ENCODE results near the gene LTO1. TPM values are rescaled to one million over a fixed set of nuclear protein-coding genes. Genes with fewer than 3 reads are reported as not detected.

LTO1 gene
- polyA plus RNA-seq, 1 donor = 19.9 TPM

- no peak for DNase-seq (ENCODE audit: low read depth)
Observed at GRCh38 chr11:69657911-69658625, 17.1 kb downstream of the LTO1 start.

GRCh38 chr11:69657456-69657910, 17.7 kb downstream of the LTO1 start:
- no peak for DNase-seq (ENCODE audit: low read depth)

- no peak for DNase-seq (ENCODE audit: low read depth)
Observed at GRCh38 chr11:69656536-69657455, 18.4 kb downstream of the LTO1 start.

GRCh38 chr11:69655479-69656428, 19.4 kb downstream of the LTO1 start:
- no peak for DNase-seq (ENCODE audit: low read depth)

DNA sequence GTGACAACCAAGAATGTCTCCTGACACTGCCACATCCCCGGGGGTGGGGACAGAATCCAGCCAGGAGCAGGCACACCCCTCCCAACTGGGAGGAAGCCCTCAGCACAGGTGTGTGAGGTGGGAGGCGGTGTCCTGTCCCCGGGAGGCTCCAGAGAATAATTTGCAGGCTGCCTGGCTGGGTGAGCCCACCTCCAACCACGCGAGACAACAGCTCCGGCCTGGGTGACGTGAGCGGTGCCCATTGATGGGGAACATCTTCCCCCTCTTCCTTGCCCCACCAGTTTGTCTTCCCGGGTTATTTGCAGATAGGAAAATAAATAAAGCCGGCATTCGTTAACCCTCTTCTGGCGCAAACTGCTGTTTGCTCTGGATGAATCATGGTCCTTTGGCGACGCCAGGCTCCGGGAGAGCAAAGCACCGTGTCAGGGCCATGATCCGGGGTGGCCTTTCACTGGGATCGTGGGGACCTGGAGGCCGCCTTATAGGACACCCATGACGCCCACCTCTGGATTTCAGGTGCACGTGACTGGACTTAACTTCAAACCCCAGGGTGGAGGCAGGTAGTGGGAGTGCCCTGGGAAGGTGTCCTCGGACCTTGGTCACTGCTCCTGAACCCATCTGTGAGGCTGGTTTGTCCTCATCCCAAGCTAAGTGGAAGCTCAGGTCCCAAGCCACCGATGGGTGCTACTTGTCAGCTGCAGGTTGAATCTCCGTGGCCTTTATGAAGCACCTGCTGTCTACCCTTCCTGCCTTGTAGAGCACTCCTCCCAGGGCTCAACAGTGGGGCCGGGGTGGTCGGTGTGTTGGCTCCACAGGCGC, 20.3 kb downstream of the LTO1 start:
- no peak for DNase-seq (ENCODE audit: low read depth)

GRCh38 chr11:69654001-69654659, 21.0 kb downstream of the LTO1 start:
- DNase-seq (ENCODE audit: low read depth) = no peak

DNA sequence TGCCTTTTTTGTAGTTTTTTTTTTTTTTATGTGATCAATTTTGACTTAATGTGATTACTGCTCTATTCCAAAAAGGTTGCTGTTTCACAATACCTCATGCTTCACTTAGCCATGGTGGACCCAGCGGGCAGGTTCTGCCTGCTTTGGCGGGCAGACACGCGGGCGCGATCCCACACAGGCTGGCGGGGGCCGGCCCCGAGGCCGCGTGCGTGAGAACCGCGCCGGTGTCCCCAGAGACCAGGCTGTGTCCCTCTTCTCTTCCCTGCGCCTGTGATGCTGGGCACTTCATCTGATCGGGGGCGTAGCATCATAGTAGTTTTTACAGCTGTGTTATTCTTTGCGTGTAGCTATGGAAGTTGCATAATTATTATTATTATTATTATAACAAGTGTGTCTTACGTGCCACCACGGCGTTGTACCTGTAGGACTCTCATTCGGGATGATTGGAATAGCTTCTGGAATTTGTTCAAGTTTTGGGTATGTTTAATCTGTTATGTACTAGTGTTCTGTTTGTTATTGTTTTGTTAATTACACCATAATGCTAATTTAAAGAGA, 21.7 kb downstream of the LTO1 start:
- no peak for DNase-seq (ENCODE audit: low read depth)

DNA sequence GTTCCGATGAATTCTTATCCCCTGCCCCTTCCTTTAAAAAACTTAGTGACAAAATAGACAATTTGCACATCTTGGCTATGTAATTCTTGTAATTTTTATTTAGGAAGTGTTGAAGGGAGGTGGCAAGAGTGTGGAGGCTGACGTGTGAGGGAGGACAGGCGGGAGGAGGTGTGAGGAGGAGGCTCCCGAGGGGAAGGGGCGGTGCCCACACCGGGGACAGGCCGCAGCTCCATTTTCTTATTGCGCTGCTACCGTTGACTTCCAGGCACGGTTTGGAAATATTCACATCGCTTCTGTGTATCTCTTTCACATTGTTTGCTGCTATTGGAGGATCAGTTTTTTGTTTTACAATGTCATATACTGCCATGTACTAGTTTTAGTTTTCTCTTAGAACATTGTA, 22.2 kb downstream of the LTO1 start:
- DNase-seq (ENCODE audit: low read depth) = no peak

- DNase-seq (ENCODE audit: low read depth) = no peak
Observed at GRCh38 chr11:69651834-69652620, 23.1 kb downstream of the LTO1 start.

DNA sequence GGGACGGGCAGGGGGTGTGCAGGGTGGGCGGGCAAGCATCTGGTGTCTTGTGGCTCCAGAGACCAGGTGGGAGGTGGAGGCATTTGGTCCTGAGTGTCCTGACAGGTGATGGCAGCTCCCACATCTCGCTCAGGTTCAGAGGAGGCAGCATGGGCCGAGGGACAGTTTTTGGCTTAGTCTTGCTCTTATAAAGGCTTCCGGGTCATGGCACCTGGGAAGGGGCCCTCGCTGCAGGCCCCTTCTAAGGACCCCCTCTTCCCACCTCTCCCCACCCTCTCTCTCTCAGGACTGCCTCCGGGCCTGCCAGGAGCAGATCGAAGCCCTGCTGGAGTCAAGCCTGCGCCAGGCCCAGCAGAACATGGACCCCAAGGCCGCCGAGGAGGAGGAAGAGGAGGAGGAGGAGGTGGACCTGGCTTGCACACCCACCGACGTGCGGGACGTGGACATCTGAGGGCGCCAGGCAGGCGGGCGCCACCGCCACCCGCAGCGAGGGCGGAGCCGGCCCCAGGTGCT, 24.3 kb downstream of the LTO1 start:
- no peak for DNase-seq (ENCODE audit: low read depth)

DNA sequence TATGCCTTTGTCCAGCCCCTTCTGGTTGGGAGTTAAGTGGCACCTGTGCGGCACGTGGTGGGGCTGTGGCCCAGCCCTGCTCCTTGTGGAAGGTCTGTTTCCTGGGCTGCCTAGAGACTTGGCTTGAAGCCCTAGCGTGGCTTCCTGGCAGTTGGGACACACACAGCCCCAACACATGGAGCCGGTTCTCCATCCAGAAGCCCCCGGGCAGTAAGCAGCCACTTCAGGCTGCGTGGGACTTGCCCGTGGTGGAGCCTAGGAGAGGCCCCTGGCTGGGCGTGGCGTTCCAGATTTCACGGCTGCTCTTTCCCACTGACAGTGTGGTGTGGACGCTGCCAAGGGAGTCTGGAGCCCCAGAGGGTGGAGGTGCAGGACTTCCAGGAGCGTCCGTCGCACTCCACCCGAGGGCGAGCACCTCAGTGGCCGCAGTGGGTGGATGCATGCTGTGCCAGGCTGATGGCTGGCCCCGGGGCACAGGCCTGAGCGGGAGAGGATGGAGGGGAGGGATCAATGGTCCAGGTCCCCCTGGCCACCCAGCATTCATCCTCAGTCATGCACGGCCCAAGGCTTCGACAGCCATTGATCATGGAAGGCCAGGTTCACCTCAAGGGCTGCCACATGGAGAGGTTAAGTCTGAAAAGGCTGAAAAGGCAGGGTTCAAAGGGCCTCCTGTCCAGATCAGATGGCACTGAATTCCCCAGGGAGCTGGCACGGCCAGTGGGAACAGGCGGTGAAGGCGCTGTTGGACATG, 24.9 kb downstream of the LTO1 start:
- no peak for DNase-seq (ENCODE audit: low read depth)

- no peak for DNase-seq (ENCODE audit: low read depth)
Observed at GRCh38 chr11:69649576-69649900, 25.6 kb downstream of the LTO1 start.

- no peak for DNase-seq (ENCODE audit: low read depth)
Observed at GRCh38 chr11:69648679-69649575, 26.2 kb downstream of the LTO1 start.

GRCh38 chr11:69647761-69648497, 27.2 kb downstream of the LTO1 start:
- DNase-seq (ENCODE audit: low read depth) = no peak

GRCh38 chr11:69647390-69647748, 27.8 kb downstream of the LTO1 start:
- DNase-seq (ENCODE audit: low read depth) = no peak

GRCh38 chr11:69646493-69647389, 28.4 kb downstream of the LTO1 start:
- no peak for DNase-seq (ENCODE audit: low read depth)

Measured in forelimb muscle (tissue), 1 donor.